Inflammatory macrophage (primary cell): ENCODE results near the gene EEPD1.
"Not testable (repeated sequence)": the region's sequence is repeated elsewhere in the genome, so short reads cannot be mapped to it uniquely, and the experiment has no call there.

Source experiments
- DNase-seq, 2 donors: peaks; one replicate each; pipeline ENCODE4 v3.0.0-alpha.2; 2020 to 2022

Gene EEPD1

DNA sequence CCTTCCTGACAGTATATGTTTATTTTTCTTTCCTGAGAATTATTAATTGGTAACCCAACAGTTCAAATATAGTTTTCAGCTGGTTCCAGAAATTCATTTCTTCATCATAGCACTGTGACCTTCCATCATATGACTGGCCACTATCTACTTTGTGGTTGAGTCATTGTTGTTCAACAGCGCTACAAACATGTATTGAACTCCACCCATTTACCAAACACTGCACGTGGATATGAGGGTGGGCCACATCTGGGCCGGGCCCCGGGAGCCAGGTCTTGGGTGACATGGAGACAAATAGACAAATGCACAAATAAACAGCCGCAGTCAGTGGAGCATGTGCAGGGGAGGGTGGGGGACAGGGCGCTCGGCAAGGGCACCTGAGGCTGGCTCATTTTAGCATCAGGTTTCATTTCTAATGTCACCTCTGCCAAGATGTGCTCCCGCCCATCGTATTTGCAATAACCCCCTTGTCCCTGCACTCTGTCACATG lies 24.0 kb upstream of the EEPD1 start:
- DNase-seq = peak in 1 of 2 donors; percentile 26

DNA sequence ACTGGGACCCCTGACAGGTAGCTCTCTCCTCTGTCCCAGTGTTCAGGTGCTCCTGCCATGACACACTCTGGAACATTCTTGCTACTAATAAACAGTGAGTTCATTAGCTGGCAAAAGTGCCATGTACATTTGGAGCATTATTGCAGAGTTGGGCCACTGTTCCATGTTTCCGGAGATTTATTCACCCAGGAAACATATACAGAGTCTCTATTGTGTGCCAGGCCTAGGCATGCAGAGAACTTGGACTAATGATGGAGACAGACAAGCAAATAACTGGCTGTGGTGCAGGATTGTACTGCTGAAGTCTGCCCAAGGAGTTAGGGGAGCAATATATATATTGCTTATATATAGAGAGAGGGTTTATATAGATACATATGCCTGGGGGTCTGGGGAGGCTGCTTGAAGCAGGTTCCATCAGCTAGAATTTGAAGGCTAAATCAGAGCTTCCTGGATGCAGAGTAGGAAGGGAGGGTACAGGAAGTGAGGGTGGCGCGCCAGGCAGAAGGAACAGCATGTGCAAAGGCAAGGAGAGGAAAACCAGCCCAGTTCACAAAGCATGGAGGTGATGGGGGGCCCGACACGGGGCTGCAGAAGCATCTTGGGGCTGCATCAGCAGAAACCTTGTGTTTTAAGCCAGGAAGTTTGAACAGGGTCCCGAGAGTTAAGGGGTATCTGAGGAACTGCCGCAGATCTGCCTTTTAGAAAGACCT lies 22.7 kb upstream of the EEPD1 start:
- DNase-seq = no peak

GRCh38 chr7:36131026-36131425 lies 22.0 kb upstream of the EEPD1 start:
- no peak for DNase-seq

GRCh38 chr7:36131499-36131898 lies 21.6 kb upstream of the EEPD1 start:
- DNase-seq = no peak

DNA sequence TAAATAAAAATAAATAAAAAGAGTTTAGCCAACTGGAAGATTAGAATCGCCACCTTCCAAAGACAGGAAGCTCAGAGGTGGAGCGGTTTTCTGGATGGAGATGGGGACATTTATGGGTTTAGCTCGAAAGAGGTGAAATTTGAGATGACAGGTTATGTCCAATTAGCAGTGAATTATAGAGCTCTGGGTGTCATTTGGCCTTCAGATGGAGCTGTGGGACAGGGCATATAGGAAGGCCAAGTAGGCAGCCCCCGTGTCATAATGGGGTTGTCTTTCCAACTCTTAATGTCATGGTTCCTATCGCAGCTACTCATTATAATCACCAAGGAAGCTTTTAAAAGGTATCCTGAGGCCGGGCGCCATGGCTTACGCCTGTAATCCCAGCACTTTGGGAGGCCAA lies 21.0 kb upstream of the EEPD1 start:
- no peak for DNase-seq

GRCh38 chr7:36135700-36136099 lies 17.4 kb upstream of the EEPD1 start:
- no peak for DNase-seq

DNA sequence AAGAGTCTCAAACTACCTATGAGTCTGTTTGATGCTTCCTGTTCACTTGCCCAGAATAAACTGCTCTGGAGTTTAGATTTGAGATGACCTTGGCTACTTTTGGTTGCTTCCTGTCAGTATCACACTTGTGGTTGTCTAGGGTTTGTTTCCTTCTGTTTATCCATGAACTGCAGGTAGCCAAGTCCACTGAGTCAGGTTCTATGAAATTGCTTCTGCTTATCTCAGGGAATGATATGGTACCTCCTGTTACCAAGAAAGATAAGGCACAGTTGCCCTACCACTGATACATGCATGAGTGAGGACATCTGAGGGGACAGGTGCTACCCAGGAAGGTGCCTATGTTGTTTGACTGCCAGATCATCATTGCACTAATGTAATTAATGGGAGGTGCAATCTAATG lies 15.8 kb upstream of the EEPD1 start:
- DNase-seq = no peak

DNA sequence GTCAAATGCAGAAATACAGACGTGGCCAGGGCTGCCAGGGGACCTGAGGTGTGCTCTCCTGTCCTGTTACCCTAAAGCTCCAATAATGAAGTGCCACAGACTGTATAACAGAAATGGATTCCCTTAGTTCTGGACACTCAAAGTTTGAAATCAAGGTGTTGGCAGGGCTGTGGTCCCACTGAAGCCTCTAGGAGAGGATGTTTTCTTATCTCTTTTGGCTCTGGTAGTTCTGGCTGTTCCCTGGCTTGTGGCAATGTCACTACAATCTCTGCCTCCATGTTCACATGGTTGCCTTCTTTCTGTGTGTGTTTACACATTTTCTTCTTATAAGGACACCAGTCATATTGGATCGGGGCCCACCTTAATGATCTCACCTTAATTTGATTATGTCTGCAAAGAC lies 15.3 kb upstream of the EEPD1 start:
- no peak for DNase-seq

- DNase-seq = no peak
Measured at GRCh38 chr7:36138209-36138608, 14.8 kb upstream of the EEPD1 start.

DNA sequence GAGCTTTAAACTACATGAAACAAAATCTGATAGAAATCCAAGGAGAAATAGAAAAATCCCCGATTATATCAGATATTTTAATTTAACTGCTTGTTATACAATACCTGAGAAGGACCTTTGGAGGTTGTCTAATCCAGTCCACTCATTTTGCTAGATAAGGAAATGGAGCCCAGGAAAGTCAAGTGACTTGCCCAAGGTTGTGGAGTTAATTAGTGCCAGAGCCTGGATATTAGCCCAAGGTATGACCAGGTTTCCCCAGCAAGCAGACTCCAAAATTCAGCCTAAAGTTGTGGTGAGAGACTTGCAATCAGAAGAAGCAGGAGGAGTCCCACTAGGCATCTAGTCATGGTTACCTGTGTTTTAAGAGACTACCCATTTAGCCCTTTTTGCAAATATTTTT lies 11.7 kb upstream of the EEPD1 start:
- DNase-seq = no peak

DNA sequence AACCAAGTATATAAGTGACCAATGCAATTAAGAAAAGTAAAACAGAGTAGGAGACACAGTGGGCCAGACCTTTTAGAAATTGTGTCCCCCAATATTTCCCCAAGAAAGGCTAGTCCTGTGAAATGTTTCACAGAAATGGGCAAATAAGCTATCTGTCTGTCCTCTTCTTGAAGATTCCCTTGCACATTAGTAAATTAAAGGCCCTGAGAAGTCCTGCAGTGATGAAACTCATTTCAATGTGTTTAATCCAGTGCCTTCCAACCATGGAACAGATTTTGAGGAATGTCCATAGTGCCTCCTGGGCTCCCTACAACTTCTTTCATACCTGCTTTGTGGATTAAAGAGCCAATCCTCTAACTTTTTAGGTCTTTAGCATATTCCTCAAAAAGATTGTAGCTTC lies 11.2 kb upstream of the EEPD1 start:
- no peak for DNase-seq

GRCh38 chr7:36144189-36144588 lies 8.9 kb upstream of the EEPD1 start:
- DNase-seq = peak; percentile 32 to 54

- DNase-seq = no peak
Measured at GRCh38 chr7:36145686-36146085, 7.4 kb upstream of the EEPD1 start.

GRCh38 chr7:36147361-36147760 lies 5.7 kb upstream of the EEPD1 start:
- no peak for DNase-seq

GRCh38 chr7:36148422-36149065 lies 4.5 kb upstream of the EEPD1 start:
- DNase-seq = no peak

- DNase-seq = not testable (repeated sequence)
Measured at GRCh38 chr7:36149240-36149639, 3.8 kb upstream of the EEPD1 start.

GRCh38 chr7:36149694-36150452 lies 3.2 kb upstream of the EEPD1 start:
- no peak for DNase-seq

- no peak for DNase-seq
Measured at GRCh38 chr7:36151921-36152755, 916 bp upstream of the EEPD1 start.

GRCh38 chr7:36153571-36154097 lies 580 bp downstream of the EEPD1 start:
- DNase-seq = peak in 1 of 2 donors; percentile 31

DNA sequence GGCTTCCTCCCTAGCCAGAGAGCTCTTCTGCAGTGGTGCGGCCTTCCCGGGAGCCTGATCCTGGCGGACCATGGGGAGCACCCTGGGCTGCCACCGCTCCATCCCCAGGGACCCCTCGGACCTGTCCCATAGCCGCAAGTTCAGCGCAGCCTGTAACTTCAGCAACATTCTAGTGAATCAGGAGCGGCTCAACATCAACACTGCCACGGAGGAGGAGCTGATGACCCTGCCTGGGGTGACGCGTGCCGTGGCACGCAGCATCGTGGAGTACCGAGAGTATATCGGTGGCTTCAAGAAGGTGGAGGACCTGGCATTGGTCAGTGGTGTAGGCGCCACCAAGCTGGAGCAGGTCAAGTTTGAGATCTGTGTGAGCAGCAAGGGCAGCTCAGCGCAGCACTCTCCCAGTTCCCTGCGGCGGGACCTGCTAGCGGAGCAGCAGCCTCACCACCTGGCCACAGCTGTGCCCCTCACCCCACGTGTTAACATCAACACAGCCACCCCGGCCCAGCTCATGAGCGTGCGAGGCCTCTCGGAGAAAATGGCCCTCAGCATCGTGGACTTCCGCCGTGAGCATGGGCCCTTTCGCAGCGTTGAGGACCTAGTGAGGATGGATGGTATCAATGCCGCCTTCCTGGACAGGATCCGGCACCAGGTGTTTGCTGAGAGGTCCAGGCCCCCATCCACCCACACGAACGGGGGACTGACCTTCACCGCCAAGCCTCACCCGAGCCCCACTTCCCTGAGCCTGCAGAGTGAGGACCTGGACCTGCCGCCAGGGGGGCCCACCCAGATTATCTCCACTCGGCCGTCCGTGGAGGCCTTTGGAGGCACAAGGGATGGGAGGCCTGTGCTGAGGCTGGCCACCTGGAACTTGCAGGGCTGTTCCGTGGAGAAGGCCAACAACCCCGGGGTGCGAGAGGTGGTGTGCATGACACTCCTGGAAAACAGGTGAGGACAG lies 1.5 kb downstream of the EEPD1 start:
- no peak for DNase-seq

- DNase-seq = peak in 1 of 2 donors; percentile 9
Measured at GRCh38 chr7:36155811-36156361, 2.8 kb downstream of the EEPD1 start.
